PC-9 (cell line): ENCODE data around the gene SPP2. TPM values are rescaled to one million over a fixed set of nuclear protein-coding genes. Genes with fewer than 3 reads are reported as not detected.

ENCODE experiments used
- BruUV-seq: library from RNA; stranded (reverse); fragments of 400-500 nt; replicated peaks from 2 replicates; lab custom pipeline; 2021; lab: Mats Ljungman, UMichigan
- CTCF ChIA-PET: fragments of 300-600 bp; sonication (Branson Sonifier 250); formaldehyde crosslinking; loops from one replicate; lab custom pipeline; 2022; ENCODE audit warnings: antibody characterized with exemption; lab: Charles Lee
- POLR2A ChIA-PET: fragments of 300-600 bp; sonication (Branson Sonifier 250); formaldehyde crosslinking; loops from one replicate; lab custom pipeline; 2022; ENCODE audit warnings: antibody characterized with exemption; ENCODE audit not compliant: unreplicated experiment; lab: Charles Lee
- DNase-seq, 2 experiments: peaks; one replicate each; pipeline versions ENCODE4 v3.0.0 to v3.0.0-alpha.2; 2015 to 2022; ENCODE audit warnings: mixed read lengths in 1 of 2
- H2AFZ ChIP-seq: fragments of 200-600 bp; sonication (generic); 2 replicates; pipeline ENCODE4 v1.8.1; 2017; ENCODE audit warnings: antibody characterized with exemption
- H3F3A ChIP-seq: fragments of 200-600 bp; sonication (generic); 2 replicates; pipeline ENCODE4 v1.8.1; 2017; ENCODE audit warnings: antibody characterized with exemption, mild to moderate bottlenecking, low read depth; ENCODE audit not compliant: insufficient read depth
- H3K27ac ChIP-seq: fragments of 200-600 bp; sonication (generic); 2 replicates; pipeline ENCODE4 v1.6.1; 2016; ENCODE audit warnings: mixed run types
- H3K27me3 ChIP-seq: fragments of 200-600 bp; sonication (generic); 2 replicates; pipeline ENCODE4 v1.6.1; 2016; ENCODE audit warnings: low read depth, mixed run types; ENCODE audit not compliant: insufficient read depth
- H3K36me3 ChIP-seq: fragments of 200-600 bp; sonication (generic); 2 replicates; pipeline ENCODE4 v1.6.1; 2016; ENCODE audit warnings: low read depth, mixed run types
- H3K4me1 ChIP-seq: fragments of 200-600 bp; sonication (generic); replicated peaks from 2 replicates; pipeline ENCODE4 v1.6.1; 2016; ENCODE audit warnings: mixed run types; ENCODE audit not compliant: insufficient read depth
- H3K4me2 ChIP-seq: fragments of 200-600 bp; sonication (generic); 2 replicates; pipeline ENCODE4 v1.6.1; 2017; ENCODE audit warnings: mixed run types
- H3K4me3 ChIP-seq: fragments of 200-600 bp; sonication (generic); 2 replicates; pipeline ENCODE4 v1.6.1; 2016; ENCODE audit warnings: mixed run types
- H3K79me2 ChIP-seq: fragments of 200-600 bp; sonication (generic); 2 replicates; pipeline ENCODE4 v1.6.1; 2017; ENCODE audit warnings: low read depth, mixed run types
- H3K9me2 ChIP-seq: fragments of 200-600 bp; sonication (generic); 2 replicates; pipeline ENCODE4 v1.8.1; 2017; ENCODE audit warnings: mild to moderate bottlenecking; ENCODE audit not compliant: insufficient read depth
- H3K9me3 ChIP-seq: fragments of 200-600 bp; sonication (generic); 2 replicates; pipeline ENCODE4 v1.8.1; 2016; ENCODE audit warnings: low read depth; ENCODE audit not compliant: insufficient read depth
- H4K20me1 ChIP-seq: fragments of 200-600 bp; sonication (generic); 2 replicates; pipeline ENCODE4 v1.8.1; 2017; ENCODE audit not compliant: insufficient read depth
- CTCF ChIP-seq: fragments of 200-600 bp; sonication (generic); conservative IDR thresholded peaks from 2 replicates; pipeline ENCODE4 v1.6.1; 2017; ENCODE audit warnings: mixed run types, antibody characterized with exemption, mild to moderate bottlenecking, moderate library complexity
- EZH2 ChIP-seq: fragments of 200-600 bp; sonication (generic); IDR thresholded peaks from 2 replicates; pipeline ENCODE4 v1.8.0; 2017; ENCODE audit warnings: antibody characterized with exemption, low read depth
- intact Hi-C: fragments of 100-400 bp; cut with micrococcal nuclease; formaldehyde crosslinking; loops from one replicate; pipeline ENCODE4 v1.10.0; 2022; ENCODE audit not compliant: unreplicated experiment
- total RNA-seq: library from RNA; stranded (reverse); gene quantifications from 2 replicates; pipeline ENCODE4 v1.2.3, GENCODE V29; 2021

The SPP2 gene
- total RNA-seq, 1 experiment from 2014 or later = not detected

- intact Hi-C loops = no loop called here
- no peak overlapping the region for H3K4me2 ChIP-seq
- TF ChIP-seq EZH2 = no peak
- no peak for TF ChIP-seq CTCF
- no peak for DNase-seq
- no peaks in the 10 kb centered on the region for H3K9me3 ChIP-seq
- H3F3A ChIP-seq = no peaks in the 10 kb centered on the region
- H2AFZ ChIP-seq = no peak overlapping the region
- H4K20me1 ChIP-seq = no peaks in the 10 kb centered on the region
- ChIA-PET CTCF (no interaction called here), POLR2A (no interaction called here)
- no TSS peak for BruUV-seq
- H3K27me3 ChIP-seq = no peaks in the 10 kb centered on the region
- no peak overlapping the region for H3K4me3 ChIP-seq
- no peak overlapping the region for H3K27ac ChIP-seq
- H3K4me1 ChIP-seq = no peaks in the 10 kb centered on the region
- H3K79me2 ChIP-seq = no peaks in the 10 kb centered on the region
- H3K36me3 ChIP-seq = no peaks in the 10 kb centered on the region
- H3K9me2 ChIP-seq = peaks cover under 1% of the 10 kb centered on the region; the same call in 1 of the 2 replicates
Measured at GRCh38 chr2:234066587-234066986, 16.1 kb downstream of the SPP2 start.

GRCh38 chr2:234071664-234072063 lies 21.2 kb downstream of the SPP2 start:
- Histone ChIP-seq H3K27me3 (no peaks in the 10 kb centered on the region), H3K36me3 (no peaks in the 10 kb centered on the region), H3K4me3 (no peak overlapping the region), H3K9me2 (peaks cover 3% of the 10 kb centered on the region; the same call in 1 of the 2 replicates), H2AFZ (no peak overlapping the region), H3K79me2 (no peaks in the 10 kb centered on the region), H3K4me2 (no peak overlapping the region), H4K20me1 (no peaks in the 10 kb centered on the region), H3F3A (no peaks in the 10 kb centered on the region), H3K4me1 (no peaks in the 10 kb centered on the region), H3K27ac (no peak overlapping the region), H3K9me3 (no peaks in the 10 kb centered on the region)
- ChIA-PET CTCF (no interaction called here), POLR2A (interaction anchor here (0.6 to 0.7 kb wide), 2 partner anchors 239 to 701 kb away, joined by 4 read pairs; no protein-coding TSS in a partner anchor)
- intact Hi-C loops = no loop called here
- no TSS peak for BruUV-seq
- TF ChIP-seq CTCF (no peak), EZH2 (no peak)
- DNase-seq = no peak

- intact Hi-C loops = no loop called here
- Histone ChIP-seq H3K27ac (no peak overlapping the region), H4K20me1 (no peaks in the 10 kb centered on the region), H3K27me3 (no peaks in the 10 kb centered on the region), H2AFZ (no peak overlapping the region), H3K4me3 (no peak overlapping the region), H3K4me2 (no peak overlapping the region), H3K4me1 (no peaks in the 10 kb centered on the region), H3K36me3 (no peaks in the 10 kb centered on the region), H3K9me2 (peaks cover 3% of the 10 kb centered on the region; the same call in 1 of the 2 replicates), H3K9me3 (no peaks in the 10 kb centered on the region), H3F3A (no peaks in the 10 kb centered on the region), H3K79me2 (no peaks in the 10 kb centered on the region)
- ChIA-PET POLR2A (no interaction called here), CTCF (no interaction called here)
- no TSS peak for BruUV-seq
- no peak for DNase-seq
- TF ChIP-seq EZH2 = no peak
- TF ChIP-seq CTCF = no peak
Measured at GRCh38 chr2:234072454-234072853, 22.0 kb downstream of the SPP2 start.
